Hematopoietic multipotent progenitor cell treated with erythropoietin and hydrocortisone succinate and interleukin-3 and kit ligand, for 17 days (in vitro differentiated cells): ENCODE measurements around the gene ECHDC3.

ENCODE experiments used
- DNase-seq: peaks from one replicate; pipeline ENCODE4 v3.0.0-alpha.2; 2015; ENCODE audit warnings: low spot score

ECHDC3 gene

DNA sequence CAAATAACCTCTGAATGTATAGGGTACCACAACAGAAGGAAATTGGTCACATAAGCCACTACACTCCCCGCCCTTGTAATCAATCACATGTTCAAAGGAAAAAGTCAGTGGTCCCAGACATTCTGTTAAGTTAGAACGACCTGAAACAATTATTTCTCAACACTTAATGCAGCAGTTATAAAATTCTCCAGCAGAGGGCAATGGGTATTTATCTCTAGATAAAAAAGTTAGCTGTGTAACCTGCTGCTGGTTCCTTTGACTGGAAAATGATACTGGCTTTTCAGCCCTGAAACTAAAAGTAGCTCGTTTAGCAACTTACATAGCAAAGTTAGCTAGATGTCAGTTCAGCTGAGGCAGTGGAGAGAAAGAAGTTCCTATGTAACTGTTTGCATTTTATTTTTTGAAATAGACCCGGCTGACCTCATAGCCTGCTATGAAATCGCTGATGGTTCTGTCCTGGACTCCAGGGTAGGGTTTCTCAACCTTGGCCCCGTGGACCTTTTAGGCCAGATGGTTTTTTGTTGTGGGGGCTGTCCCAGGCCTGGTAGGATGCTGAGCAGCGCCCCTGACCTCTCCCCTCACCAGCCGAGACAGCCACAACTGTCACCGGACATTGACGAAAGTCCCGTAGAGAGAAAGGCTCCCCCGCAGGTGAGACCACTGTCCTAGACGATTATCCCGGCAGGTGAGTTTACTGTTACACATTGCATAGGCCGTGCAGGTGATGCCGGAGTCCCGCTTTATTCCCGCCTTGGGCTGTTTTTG is 40.8 kb downstream of the ECHDC3 start:
- peak; percentile 48 for DNase-seq

DNA sequence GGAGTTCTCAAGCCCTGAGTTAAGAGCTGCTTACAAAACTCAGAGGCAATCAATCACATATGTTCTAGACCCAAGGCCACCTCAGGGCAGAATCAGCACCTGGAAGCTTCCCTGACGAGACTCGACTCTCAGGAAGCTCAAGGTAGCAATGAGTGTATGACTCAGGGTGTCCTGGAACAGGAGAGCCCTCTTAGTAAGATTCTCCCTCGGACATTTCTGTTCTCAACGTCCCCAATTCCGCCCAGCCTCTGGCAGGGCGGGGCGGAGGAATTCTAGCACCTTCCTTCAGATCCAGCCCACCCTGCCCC is 41.3 kb downstream of the ECHDC3 start:
- DNase-seq = no peak

DNA sequence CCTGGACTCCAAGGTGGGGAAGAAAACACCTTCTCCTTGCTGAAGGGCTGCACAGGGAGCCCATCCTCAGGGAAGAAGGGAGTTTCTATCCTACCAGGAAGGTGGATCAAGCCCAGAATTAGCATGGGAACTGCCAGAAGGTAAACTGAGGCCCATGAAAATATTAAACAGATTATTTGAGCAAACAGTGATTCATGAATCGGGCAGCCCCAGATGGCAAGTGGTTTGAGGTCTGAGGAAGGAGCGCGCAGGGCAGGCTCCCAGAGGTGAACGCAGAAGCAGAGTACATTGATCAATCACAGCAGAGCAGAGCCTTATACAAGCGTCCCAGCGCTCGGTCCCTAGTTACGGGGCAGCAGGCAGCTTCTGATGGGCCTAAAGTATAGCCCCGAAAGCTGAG is 45.2 kb downstream of the ECHDC3 start:
- no peak for DNase-seq

DNA sequence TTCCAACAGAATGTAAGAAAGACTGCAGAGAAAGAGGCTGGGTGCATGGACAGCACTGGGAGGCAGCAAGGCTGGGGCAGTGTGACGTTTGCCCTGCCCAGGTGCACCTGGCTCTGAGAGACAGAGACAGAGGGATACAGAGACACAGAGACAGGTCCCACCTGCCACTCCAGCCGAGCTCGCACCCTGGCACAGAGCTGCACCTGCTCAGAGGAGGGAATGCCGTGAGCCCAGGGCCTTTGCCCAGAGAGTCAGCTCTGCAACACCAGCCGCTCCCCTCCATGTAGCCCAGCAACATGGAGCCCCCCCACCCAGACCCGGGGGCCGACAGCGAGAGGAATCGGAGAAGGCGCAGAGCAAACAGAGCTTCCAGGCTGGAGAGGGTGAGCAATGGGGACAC is 45.7 kb downstream of the ECHDC3 start:
- no peak for DNase-seq

DNA sequence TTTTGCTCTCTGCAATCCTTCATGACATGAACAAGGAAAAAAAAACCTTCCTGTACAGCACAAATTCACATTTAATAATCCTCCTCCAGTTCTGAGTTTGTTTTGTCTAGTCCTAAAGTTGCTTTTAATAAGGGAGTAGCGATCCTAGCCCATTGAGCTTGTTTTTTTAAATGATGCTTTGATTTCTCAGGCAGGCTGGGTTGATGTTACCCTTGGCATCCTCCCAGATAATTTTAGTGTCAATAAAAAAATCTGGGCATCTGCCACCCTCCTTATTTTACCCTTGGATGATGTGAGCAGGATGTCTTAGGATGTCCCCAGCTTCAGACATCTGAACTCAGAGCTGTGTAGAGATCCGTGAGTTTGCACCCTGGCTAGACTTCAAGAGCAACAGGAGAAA is 47.1 kb downstream of the ECHDC3 start:
- no peak for DNase-seq

DNA sequence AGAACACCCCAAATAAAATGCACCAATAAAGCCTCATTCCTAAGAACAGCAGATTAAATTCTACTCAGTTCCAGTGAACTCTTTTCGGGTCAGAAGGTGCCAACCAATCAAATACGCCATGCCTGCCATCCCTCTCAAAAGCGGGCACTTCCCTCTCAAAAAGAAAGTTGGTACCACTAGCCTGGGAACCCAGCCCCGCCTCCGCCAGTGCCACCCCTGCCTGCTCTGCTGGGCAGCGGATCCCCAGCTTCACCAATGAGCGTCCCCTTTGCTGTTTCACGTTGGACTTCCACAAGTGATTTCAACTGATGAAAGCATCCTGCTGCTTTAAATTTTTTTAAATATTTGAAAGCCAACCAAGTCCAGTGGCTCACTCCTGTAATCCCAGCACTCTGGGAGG is 47.8 kb downstream of the ECHDC3 start:
- DNase-seq = no peak

DNA sequence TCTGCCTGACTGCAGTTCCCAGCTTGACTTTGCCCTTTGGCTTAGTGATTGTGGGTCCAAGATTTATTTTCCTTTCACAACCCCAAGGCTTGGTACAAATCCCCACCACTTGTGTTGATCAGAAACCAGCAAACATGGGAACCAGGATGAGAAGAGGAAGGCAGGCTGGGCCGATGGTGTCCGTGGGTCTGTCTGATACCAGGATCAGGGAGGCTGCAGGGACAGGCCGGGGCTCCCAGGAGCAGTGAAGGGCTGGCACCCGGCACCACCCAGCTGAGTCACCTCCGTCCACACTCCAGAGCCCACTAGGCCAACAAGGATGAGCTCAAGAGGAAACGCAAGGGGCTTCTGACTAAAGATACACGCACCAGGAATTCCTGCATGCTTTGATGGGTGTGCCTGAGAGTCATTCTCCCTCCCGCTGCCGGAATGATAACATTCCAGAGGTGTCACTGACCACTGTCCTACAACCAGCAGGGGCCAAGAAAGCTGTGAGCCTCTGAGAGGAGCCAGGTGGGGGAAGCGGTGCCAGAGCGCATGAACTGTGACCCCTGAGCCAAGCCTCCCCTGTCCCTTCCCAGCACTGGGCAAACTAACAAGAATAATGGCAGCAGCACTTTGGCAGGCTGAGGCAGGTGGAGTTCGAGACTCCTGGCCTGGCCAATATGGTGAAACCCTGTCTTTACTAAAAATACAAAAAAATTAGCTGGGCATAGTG is 51.7 kb downstream of the ECHDC3 start:
- DNase-seq = no peak

DNA sequence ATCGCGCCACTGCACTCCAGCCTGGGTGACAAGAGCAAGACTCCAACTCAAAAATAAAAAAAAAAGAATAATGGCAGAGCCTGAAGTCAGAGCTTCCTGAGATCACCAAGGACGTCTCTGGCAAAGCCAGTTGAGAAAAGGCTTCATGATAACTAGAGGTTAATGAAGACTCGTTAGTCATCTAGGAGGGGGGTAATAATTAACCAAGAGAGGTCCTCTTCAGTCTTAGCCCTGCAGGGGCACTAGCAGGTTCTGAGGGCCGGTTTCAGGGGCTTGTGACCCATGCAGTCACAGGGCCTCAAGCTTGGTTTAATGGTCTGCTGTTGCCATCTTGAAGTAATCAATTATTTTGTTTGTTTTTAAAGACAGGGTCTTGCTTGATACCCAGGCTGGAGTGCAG is 52.4 kb downstream of the ECHDC3 start:
- DNase-seq = no peak

DNA sequence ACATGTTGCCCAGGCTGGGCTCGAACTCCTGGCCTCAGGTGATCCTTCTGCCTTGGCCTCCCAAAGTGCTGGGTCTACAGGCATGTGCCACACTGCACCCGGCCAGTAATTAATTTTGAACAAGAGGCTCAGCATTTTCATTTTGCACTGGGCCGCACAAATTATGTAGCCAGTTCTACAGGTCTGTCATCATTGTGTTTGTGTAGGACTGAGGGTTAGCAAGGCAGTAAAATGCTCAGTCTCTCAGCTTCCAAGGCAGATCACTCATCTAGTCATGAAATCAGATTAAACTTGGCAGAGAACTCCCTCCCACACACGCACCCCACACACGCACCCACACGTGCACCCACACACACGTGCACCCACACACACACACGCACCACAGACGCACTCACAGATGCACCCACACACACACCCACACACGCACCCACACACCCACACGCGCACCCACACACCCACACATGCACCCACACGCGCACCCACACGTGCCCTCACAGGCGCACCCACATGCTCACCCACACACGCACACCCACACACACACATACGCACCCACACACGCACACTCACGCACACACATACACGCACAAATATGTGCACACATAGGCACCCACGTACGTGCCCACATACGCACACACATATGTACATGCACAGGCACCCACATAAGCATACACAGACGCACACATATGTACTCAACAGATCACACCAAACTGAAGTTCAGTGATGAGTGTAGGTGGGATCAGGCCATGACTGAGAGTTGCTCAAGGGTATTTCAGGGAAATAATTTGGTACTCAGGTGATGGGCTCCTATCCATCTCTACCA is 53.1 kb downstream of the ECHDC3 start:
- DNase-seq = no peak

DNA sequence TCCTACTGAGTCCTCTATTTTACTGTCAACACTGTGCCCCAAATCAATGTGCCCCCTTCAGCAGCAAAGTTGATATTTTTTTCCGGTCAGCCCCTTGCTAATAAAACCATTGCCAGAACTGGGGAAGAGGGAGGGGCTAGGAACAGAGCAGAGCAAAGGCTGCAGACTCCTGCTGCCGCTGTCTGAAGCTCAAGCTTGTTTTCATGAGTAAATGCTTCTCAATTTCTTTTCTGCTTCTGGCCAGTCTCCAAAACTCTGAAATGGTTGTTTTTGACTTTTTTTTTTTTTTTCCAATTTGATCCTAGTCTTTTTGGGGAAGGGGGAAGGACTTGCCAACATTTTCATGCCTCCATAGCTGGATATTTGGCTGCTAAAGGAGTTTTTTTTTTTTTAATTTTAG is 54.3 kb downstream of the ECHDC3 start:
- no peak for DNase-seq

DNA sequence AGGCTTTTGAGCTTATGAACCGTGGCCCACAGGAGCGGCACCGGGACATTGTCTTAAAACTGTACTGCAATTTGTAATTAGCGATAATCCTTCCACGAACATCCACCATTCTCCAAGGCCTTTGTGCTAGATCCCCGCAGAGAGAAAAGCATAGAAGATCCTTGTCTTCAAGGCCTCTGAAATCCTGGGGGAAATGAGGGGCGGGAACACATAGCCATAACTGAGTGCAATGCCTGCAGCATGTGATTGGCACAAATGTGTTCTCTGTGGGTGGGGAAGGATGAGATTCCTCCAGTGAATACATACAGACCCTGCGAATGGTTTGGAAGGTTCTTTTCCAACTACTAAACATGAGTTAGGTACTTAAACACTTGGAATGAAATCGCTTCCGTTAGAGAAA is 55.1 kb downstream of the ECHDC3 start:
- no peak for DNase-seq

DNA sequence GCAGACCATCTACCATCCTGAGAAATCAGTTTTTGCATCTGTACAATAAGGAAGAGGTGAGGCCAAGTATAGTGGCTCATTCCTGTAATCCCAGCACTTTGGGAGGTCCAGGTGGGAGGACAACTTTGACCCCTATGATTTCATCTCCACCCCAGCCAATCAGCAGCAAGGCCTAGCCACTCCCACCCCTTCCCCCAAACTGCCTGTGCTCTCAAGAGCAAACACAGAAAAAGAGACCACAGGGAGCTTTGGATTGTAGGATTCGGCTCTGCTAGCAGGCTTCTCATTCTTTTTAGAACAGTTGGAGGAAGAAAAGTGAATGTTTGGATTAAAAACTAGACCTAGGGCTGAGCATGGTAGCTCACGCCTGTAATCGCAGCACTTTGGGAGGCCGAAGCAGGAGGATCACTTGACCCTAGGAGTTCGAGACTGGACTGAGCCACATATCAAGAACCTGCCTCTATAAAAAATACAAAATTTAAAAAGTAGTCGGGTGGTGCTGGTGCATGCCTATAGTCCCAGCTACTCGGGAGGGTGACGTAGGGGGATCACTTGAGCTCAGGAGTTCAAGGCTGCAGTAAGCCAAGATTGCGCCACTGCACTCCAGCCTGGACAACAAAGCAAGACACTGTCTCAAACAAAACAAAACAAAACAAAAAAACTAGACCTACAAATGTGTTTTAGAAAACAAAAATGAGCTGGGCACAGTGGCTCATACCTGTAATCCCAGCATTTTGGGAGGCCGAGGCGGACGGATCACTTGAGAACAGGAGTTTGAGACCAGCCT is 55.9 kb downstream of the ECHDC3 start:
- DNase-seq = no peak

DNA sequence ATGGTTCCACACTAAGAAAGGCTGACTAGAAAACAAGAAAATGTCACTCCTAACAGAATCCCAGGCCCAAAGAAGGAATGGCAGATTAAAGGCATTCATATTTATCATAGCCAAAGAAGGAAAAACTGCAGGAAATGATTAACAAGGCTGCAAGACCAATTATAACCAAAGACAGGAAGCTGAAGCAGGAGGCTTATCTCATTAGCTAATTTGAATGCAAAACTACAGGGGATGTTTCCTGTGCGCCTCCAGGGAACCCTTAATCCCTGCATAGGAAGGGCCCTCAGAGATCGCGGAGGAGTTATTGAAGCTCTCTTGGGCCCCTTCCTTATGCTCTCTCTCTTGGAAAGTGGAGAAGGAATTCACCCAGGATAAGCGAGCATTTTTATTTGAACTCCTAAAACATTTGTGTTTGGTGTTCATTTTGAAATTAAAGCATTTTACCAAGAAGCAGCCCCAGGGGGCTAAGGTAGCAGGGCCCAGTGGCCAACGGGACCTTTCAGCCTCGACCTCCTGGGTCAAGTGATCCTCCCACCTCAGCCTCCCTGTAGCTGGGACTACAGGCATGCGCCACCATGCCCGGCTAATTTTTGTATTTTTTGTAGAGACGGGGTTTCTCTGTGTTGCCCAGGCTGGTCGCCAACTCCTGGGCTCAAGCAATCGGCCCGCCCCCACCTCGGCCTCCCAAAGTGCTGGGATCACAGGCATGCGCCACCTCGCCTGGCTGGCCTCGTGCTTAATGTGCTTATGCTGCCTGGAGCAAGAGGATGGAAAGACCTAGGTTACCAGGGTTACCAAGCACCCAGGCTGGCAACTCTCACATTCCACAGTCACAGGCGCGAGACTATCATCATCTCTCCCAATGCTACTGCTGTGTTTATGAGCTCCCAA is 56.9 kb downstream of the ECHDC3 start:
- no peak for DNase-seq

DNA sequence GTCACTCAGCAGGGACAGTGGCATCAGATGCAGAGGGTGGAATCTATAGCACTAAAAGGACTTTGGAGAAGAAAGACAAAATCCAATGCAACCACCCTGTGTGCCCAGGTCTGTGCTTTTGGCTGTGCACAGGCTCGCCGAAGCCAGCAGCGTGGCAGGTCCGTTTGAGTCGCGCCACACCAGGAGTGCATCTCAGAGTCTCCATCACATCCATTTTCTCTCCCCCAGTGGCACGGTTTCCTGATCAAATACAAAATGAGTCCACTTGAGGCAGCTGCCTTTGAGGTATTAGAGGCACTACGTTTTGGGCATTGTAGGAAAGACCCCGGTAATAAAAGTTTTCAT is 57.5 kb downstream of the ECHDC3 start:
- no peak for DNase-seq

DNA sequence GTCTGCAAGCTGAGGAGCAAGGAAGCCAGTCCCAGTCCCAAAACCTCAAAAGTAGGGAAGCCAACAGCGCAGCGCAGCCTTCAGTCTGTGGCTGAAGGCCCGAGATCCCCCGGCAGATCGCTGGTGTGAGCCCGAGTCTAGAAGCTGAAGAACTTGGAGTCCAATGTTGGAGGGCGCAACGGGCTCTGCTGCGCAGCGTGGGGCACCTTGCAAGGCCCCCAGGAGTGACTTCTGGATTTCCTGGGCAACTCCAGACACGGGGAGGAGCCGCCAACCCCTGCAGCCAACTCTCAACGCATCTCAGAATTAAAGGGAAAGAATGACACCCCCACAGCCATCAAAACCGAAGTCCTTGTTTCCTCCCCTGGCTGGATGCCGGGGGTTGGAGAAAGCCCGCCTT is 62.2 kb downstream of the ECHDC3 start:
- no peak for DNase-seq

DNA sequence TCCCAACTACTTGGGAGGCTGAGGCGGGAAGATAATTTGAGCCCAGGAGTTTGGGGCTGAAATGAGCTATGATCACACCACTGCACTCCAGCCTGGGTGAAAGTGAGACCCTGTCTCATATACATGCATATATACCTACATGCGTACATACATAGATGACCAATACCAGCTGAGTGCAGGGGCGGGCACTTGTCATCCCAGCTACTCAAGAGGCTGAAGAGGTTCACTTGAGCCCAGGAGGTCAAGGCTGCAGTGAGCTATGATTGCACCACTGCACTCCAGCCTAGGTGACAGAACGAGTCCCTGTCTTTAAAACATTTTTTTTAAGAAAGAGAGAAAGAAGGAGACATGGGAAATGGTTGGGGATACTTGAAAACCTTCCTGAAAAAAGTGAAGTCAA is 63.6 kb downstream of the ECHDC3 start:
- no peak for DNase-seq

DNA sequence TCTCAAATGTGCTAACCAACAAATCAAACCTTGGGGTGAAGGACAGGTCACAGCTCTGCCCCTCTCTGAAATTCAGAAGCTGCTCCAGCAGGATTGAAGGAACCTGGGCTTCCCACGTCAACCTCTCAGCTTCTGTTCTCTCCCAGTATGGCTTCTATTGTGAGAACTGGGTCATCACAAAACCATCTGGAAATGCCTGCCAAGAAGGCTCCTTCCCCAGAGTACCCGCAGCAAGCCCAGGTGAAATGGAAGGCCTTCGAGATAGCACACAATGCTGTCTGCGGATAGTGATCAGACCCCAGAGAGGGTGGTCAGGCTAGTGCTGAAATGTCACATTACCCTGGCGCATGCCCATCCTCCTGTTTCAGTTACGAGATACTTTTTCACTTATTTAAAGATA is 64.5 kb downstream of the ECHDC3 start:
- DNase-seq = no peak

DNA sequence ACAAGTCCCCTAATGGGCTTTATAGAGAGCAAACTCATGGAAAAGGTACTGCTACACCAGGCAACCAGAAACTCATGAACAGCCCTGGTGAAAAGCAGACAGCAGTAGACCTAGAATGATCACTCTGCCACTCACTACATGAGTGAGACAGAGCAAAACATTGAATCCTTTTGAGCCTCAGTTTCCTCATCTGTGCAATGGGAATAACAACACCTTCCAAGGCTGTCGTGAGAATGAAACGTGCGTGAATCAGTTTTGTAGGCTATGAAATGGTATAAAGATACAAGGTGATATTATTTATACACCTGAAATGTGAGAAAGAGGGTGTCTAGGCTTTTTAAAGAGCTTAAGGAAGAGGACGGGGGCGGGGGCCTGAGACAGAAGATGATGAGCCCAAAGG is 66.6 kb downstream of the ECHDC3 start:
- DNase-seq = no peak

DNA sequence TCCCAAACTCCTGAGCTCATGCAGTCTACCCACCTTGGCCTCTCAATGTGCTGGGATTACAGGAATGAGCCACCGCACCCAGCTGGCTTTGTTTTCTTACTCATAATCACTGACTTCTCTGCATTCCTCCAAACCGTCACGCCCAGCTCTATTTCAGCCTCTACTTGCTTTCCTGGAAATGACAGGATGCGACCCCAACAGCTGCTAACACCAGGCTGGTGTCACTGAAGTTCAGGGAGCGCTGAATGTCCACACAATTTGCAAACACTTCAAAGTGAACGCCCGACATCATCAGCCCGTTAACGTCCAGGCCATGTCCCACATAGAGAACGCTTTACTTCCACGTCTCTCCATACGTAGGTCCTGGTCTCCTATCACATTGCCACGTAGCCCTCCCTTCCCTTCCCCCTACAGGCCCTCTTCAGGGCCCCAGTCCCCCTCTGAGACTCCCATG is 68.2 kb downstream of the ECHDC3 start:
- DNase-seq = no peak

DNA sequence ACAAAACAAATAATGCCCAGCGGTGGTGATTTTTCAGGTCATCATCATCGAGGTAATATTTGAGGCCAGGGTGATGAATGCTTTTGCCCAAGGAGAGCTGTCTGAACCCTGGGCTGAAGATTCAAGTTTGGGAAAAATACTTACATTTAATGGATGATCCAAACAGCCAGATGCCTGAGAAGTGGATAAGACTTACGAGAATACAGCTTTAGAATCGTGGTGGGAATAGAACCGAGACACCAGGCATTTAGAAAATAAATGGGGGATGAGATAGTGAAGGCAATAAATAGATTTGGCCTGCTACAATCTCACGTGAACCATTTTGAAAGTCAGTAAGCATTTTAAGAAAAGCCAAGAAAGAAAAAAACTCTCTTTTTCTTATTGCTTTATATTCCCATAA is 68.8 kb downstream of the ECHDC3 start:
- DNase-seq = no peak

DNA sequence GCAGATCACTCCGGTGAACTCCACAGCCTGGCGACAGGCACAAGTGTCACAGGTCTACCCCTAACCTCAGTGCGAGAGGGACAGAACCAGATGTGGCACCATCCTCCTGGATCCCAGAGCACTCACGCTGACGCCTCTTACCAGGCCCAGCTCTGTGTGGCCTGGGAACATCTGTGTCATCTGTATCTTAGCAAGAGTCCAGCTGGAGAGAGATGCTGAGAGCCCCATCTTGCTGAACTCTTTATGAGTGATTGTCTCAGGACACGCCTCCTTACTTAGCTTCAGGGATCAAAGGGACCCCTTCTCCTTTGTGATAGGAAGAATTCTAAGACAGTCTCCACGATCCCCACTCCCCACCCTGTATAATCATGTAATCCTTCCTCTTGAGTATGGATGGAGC is 71.0 kb downstream of the ECHDC3 start:
- DNase-seq = no peak
